Measurements from ENCODE around the gene CILP2.
A peak's percentile ranks its signal among the peaks of the same experiment; 100 is the strongest.

CILP2 gene

DNA sequence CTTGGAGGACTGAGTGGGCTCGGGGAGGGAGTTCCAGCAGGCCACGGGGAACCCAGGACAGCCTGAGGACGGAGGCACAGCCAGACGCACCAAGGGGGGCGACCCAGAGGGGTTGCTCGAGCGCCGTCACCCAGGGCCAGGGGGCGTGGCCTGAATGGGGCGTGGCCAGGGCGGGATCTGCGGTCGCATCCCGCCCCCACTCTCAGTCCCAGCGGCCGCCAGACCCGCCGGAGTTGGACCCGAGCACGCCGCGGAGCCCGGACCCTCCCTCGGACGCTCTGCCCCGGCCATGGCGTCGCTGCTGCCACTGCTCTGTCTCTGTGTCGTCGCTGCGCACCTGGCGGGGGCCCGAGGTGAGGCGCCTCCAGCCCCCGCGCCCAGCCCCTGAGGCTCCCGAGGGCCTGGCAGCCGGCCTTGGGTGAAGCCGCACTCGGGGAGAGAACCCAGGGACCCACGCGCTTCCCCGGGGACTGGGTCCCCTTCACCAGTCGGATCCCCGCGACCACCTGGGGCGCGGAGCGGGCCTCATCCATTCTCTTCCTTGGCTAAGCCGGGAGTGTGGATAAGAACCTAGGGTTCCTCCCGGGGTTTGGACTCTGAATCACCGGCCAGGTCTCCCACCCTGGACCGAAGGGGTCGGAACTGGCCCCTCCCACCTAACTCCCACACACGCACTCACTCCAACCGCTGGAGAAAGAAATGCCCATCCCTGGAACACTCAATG is at the start of gene CILP2:
TSS of gene CILP2 (plus strand) at position 205 of the 724 bp plus-strand sequence. CDS start at position 290, 85 bp downstream.
- peak; percentile 16 for DNase-seq (ENCODE audit: low read depth)

DNA sequence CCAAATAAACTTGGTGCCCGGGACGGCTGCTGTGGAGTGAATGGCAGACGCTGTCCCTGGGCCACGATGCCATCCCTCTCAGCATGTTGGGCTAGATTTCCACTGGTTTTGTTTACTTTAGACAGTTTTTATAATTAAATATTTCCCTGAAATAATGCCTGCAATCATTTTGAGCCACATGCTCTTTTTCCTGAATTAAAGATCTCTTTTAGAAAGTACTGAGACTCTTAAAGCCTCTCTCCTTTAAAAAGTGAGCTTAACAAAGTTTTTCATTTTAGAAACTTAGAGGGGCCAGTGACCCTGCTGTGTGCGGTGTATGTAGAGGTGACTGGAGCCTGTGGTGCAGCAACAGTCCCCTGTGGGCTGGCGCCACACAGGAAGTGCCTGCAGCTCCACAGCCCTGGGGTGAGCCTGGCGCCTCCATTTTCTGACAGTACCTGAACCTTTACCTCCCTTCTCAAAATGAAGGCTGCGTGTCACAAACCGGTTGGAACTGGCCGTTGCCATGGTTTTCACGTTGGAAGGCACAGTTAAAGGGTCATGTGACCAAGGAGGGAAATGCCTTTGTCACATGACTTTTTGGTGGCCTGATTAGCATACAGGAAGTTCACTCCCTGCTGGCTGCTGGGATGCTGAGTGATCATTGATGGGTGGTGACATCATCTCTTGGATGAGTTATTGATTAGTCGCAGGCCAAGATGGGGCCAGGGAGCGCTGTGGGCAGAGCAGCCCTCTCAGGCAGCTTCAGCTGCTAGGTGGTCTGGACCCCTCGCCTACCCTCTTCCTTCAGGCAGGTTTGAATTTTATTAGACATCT is 49.0 kb upstream of the CILP2 start:
- DNase-seq (ENCODE audit: low read depth) = peak; percentile 72

- DNase-seq (ENCODE audit: low read depth) = no peak
Measured at GRCh38 chr19:19489804-19490204, 48.3 kb upstream of the CILP2 start.

GRCh38 chr19:19490214-19490968 is 47.7 kb upstream of the CILP2 start:
- peak; percentile 58 for DNase-seq (ENCODE audit: low read depth)

GRCh38 chr19:19491321-19492025 is 46.6 kb upstream of the CILP2 start:
- no peak for DNase-seq (ENCODE audit: low read depth)

DNA sequence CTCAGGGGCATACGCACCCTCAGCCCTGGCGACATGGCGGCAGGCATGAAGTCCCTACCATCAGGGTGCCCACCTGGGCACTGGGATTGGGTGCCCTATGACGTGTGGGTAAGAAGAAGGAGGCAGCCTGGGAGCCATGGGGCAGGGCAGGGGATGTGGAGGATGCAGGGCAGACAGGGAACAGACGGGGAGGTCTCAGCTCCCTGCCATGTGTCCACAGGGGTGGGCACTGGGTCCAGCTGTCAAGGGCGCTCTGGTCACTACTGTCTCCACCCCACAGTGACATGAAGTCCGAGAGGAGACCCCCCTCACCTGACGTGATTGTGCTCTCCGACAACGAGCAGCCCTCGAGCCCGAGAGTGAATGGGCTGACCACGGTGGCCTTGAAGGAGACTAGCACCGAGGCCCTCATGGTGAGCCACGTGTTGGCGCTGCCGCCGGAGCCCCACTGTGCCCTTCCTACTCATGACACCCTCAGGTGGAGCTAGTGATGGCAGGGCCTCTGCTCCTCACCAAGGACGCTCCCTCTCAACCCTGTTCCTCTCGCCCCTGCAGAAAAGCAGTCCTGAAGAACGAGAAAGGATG is 45.9 kb upstream of the CILP2 start:
- DNase-seq (ENCODE audit: low read depth) = no peak

GRCh38 chr19:19493841-19494546 is 44.1 kb upstream of the CILP2 start:
- no peak for DNase-seq (ENCODE audit: low read depth)

DNA sequence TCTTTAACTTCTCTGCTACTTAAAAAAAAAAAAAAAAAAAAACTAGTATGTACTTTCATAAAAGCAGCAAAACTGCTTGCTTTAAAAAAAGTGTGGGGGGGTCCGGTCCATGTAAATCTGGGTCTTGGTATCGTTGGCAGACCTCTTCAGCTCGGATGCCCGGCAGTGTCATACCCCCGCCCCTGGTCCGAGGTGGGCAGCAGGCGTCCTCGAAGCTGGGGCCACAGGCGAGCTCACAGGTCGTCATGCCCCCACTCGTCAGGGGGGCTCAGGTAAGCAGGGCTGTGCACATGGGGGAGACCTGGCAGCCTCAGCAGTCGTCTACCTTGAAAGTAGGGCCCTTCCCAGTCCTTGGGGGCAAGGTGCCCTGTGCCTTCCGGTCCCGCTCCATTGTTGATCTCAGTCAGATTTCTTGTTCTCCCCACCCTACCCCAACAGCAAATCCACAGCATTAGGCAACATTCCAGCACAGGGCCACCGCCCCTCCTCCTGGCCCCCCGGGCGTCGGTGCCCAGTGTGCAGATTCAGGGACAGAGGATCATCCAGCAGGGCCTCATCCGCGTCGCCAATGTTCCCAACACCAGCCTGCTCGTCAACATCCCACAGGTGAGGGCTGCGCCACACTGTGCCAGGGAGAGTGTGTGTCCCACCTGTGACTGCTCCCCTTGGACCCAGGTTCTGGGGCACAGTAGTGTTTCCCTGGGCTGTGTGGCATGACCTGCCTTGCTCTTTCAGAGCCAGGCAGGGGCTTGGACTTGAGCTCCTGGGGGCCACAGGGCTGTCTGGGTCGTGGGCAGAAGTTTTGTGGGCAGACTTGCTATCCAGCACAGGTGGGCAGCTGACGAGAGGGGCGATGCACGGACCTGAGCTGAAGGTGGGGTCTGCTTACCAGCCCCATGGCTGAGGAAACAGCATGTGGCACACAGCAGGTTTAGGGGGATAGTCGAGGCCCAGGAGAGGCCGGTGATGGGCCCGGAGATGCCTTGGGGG is 42.2 kb upstream of the CILP2 start:
- DNase-seq (ENCODE audit: low read depth) = no peak

- DNase-seq (ENCODE audit: low read depth) = no peak
Measured at GRCh38 chr19:19498255-19498991, 39.6 kb upstream of the CILP2 start.

DNA sequence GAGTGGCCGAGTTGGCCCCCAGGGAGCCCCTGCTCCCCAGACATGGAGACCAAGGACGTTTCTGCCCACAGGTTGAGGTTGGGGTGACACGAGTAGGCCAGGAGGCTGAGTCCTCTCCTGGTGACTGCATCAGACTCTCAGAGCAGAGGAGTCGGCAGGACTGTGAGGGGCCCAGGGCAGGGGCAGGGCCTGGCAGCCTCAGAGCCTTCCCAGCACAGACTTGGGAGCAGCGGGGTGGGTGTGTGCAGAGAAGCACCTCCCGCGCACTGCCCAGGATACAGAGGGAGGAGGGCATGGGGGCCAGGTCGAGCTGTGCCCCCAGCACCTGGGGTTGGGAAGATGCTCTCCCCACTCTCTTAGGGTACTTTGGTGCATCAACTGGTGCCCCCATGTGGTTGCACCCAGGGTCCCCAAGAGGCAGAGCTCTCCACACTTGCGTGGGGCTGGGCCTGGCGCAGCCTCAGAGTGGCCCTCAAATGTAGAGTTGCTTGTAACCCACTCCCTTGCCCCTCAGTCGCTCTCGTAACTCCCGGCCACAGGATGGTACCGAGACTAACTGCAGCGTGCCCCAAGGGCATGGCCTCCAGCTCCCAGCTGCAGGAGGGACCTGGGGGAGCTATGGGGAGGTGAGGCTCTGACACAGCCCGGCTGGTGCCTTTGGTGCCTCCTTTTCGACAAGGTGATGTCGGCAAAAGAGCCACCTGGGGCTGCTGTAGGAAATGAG is 38.6 kb upstream of the CILP2 start:
- DNase-seq (ENCODE audit: low read depth) = no peak

GRCh38 chr19:19500975-19501644 is 37.0 kb upstream of the CILP2 start:
- DNase-seq (ENCODE audit: low read depth) = no peak

DNA sequence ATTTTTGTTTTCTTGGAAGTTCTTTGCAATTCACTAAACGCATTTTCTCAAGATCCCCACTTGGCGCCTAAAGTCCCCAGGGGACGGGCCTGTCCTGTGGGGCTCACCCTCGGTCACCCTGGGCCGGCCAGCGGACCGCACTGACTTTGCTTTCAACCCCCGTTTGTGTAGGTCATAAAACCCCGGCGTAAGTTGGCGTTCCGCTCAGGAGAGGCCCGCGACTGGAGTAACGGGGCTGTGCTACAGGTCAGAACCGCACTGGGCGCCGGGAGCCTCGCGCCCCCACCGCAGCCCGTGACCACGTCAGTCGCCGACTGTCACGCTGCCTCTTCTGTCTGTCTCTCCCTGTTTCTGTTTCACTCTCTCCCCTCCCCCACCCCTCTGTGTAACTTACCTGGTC is 36.3 kb upstream of the CILP2 start:
- DNase-seq (ENCODE audit: low read depth) = no peak

DNA sequence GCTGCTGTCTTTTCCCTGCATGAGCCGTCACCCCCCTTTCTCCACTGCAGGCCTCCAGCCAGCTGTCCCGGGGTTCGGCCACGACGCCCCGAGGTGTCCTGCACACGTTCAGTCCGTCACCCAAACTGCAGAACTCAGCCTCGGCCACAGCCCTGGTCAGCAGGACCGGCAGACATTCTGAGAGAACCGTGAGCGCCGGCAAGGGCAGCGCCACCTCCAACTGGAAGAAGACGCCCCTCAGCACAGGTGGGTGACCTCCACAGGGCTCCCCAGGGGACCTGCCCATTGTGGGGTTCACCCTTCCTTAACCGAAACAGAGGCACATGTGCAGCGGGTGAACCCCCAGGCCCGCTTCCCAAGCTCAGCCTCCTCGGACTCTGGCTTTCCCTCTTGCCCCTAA is 35.8 kb upstream of the CILP2 start:
- DNase-seq (ENCODE audit: low read depth) = no peak

DNA sequence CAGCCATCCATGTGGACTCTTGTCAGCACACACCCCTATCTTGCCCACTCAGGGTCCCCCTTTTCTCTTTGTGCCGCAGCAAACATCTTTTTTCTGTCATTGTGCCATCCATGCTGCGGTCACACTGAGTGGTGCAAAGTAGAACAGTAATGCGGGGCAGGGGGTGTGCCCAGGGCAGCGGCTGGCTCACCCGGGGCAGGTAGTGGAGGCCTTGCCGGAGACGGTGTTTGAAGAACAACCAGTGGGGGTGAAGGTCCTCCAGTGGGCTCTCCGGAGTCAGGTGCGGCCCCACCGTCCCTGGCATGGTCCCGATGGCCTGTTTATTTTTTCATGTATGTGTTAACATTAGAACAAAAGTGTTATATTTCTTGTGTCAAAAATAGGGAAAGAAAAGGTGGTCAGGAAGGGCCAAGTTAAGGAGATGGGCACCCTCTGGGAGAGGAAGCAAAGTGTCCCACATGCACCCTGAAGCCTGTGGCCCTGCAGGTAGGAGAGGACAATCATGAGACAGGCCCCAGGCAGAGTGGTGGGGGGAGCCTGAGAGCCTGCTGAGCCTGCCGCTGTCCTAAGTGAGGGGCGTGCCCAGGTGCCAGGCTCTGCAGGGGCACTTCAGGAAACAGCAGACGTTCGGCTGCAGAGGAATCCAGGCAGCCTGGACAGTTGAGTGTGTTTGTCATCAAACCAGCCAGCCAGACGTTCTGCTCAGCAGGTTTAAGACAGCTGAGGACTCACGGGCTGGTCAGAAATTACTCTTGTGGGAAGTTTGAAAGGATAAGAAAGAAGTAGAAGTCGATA is 35.1 kb upstream of the CILP2 start:
- DNase-seq (ENCODE audit: low read depth) = no peak

DNA sequence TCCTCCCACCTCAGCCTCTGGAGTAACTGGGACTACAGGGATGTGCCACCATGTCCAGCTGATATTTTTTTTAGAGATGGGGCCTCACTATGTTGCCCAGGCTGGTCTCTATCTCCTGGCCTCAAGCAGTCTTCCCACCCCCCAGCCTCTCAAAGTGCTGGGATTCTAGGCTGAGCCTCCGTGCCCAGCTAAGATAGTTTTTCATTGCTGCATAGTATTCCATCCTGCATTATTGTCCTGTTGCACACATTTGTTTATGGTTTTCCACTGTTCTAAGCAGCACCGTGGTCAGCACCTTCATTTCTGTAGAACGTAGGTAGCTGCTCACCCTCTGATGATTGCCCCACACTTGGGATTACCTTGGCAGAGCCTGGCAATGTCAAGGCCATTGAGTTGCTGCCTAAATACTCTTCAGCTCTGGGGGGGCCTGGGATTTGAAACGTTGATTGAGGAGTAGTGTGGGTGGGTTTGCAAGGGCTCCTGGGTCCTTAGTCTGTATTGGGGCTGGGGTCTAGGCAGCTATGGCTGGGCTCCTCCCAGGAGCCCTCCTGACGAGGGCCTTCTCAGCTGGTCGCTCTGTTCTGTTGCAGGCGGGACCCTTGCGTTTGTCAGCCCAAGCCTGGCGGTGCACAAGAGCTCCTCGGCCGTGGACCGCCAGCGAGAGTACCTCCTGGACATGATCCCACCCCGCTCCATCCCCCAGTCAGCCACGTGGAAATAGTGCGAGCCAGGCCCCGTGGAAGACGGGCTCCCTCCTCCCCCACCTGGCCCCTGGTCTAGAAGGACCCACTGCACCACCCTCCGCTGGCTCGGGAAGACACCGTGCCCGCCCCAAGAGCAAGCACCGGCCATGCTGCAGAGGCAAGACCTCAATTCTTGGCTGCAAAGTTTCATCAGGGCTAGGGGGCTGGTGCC is 33.1 kb upstream of the CILP2 start:
- DNase-seq (ENCODE audit: low read depth) = no peak

All from stimulated activated CD8-positive, alpha-beta memory T cell treated with anti-CD3 and anti-CD28 coated beads, Interleukin-7, amount 100 ng/mL, for 24 hours (primary cell).